NOMO-1 (cell line): Measurements from ENCODE around the gene SAMSN1.
A peak's percentile ranks its signal among the peaks of the same experiment; 100 is the strongest.

ENCODE experiments used
- DNase-seq, 2 experiments: peaks; one replicate each; lab custom pipeline; 2025; ENCODE audit not compliant: unreplicated experiment in 2 of 2; lab: John Stamatoyannopoulos, UW

The SAMSN1 gene

GRCh38 chr21:14545906-14546480, at the start of gene SAMSN1:
Gene SAMSN1 (minus strand): TSS chr21:14546315. CDS start chr21:14546261, 54 bp downstream.
- peak; percentile 72 to 86 for DNase-seq

- DNase-seq: no peak
These were observed 49.3 kb upstream of the SAMSN1 start for GRCh38 chr21:14595449-14595848.

- no peak for DNase-seq
These were observed 48.9 kb upstream of the SAMSN1 start for GRCh38 chr21:14594967-14595366.

GRCh38 chr21:14593230-14593629, 47.1 kb upstream of the SAMSN1 start:
- DNase-seq: no peak

- peak; percentile 29 to 32 for DNase-seq
These were observed 46.3 kb upstream of the SAMSN1 start for GRCh38 chr21:14592296-14593000.

GRCh38 chr21:14591882-14592281, 45.8 kb upstream of the SAMSN1 start:
- peak; percentile 56 to 83 for DNase-seq

GRCh38 chr21:14591377-14591776, 45.3 kb upstream of the SAMSN1 start:
- peak in 1 of 2 experiments; percentile 26 for DNase-seq

GRCh38 chr21:14589855-14590563, 43.9 kb upstream of the SAMSN1 start:
- DNase-seq: no peak

GRCh38 chr21:14587266-14587665, 41.2 kb upstream of the SAMSN1 start:
- no peak for DNase-seq

- DNase-seq: peak; percentile 23 to 66
These were observed 39.0 kb upstream of the SAMSN1 start for GRCh38 chr21:14585122-14585521.

- no peak for DNase-seq
These were observed 38.4 kb upstream of the SAMSN1 start for GRCh38 chr21:14584357-14585095.

GRCh38 chr21:14583629-14584255, 37.6 kb upstream of the SAMSN1 start:
- DNase-seq: no peak

GRCh38 chr21:14582934-14583628, 37.0 kb upstream of the SAMSN1 start:
- DNase-seq: no peak

- DNase-seq: no peak
These were observed 35.9 kb upstream of the SAMSN1 start for GRCh38 chr21:14581902-14582457.

GRCh38 chr21:14573244-14573643, 27.1 kb upstream of the SAMSN1 start:
- no peak for DNase-seq

- peak in 1 of 2 experiments; percentile 45 for DNase-seq
These were observed 26.2 kb upstream of the SAMSN1 start for GRCh38 chr21:14572204-14572780.

GRCh38 chr21:14569868-14570267, 23.8 kb upstream of the SAMSN1 start:
- DNase-seq: no peak

GRCh38 chr21:14569026-14569621, 23.0 kb upstream of the SAMSN1 start:
- DNase-seq: peak in 1 of 2 experiments; percentile 44
